ENCODE measurements around the gene ZNF808.
"Not testable (repeated sequence)": the region's sequence is repeated elsewhere in the genome, so short reads cannot be mapped to it uniquely, and the experiment has no call there.

Gene ZNF808

GRCh38 chr19:52533901-52534300 is 6.4 kb downstream of the ZNF808 start:
- no peak for TF ChIP-seq CTCF (conservative IDR thresholded peaks at IDR 0.05; ENCODE audit: low read depth, low read length)
- Histone ChIP-seq H3K4me3 (IDR thresholded peaks at IDR 0.05; ENCODE audit: insufficient read depth, low read depth, low read length) (no peak overlapping the region), H3K4me2 (no peak overlapping the region), H3K4me1 (ENCODE audit: low read depth, poor library complexity, severe bottlenecking) (no peaks in the 10 kb centered on the region), H3K27ac (no peak overlapping the region), H4K20me1 (ENCODE audit: insufficient read depth) (no peaks in the 10 kb centered on the region), H3K79me2 (ENCODE audit: insufficient read depth, low read depth) (no peaks in the 10 kb centered on the region), H3K9ac (no peak overlapping the region), H2AFZ (ENCODE audit: low read depth) (no peak overlapping the region), H3K27me3 (ENCODE audit: insufficient read depth, low read depth) (no peaks in the 10 kb centered on the region), H3K36me3 (ENCODE audit: insufficient read depth) (no peaks in the 10 kb centered on the region)

GRCh38 chr19:52535385-52535770 is 7.9 kb downstream of the ZNF808 start:
- H3K36me3 ChIP-seq (ENCODE audit: insufficient read depth); H3K4me1 ChIP-seq (ENCODE audit: low read depth, poor library complexity, severe bottlenecking); H4K20me1 ChIP-seq (ENCODE audit: insufficient read depth); H3K79me2 ChIP-seq (ENCODE audit: insufficient read depth, low read depth); H2AFZ ChIP-seq (ENCODE audit: low read depth); H3K4me3 ChIP-seq (IDR thresholded peaks at IDR 0.05; ENCODE audit: insufficient read depth, low read depth, low read length); H3K27me3 ChIP-seq (ENCODE audit: insufficient read depth, low read depth); H3K27ac ChIP-seq; H3K9ac ChIP-seq; H3K4me2 ChIP-seq: not testable (repeated sequence)

- Histone ChIP-seq H4K20me1 (ENCODE audit: insufficient read depth) (no peaks in the 10 kb centered on the region), H3K4me1 (ENCODE audit: low read depth, poor library complexity, severe bottlenecking) (no peaks in the 10 kb centered on the region), H3K27ac (no peak overlapping the region), H3K4me3 (IDR thresholded peaks at IDR 0.05; ENCODE audit: insufficient read depth, low read depth, low read length) (no peak overlapping the region), H3K36me3 (ENCODE audit: insufficient read depth) (no peaks in the 10 kb centered on the region), H3K79me2 (ENCODE audit: insufficient read depth, low read depth) (no peaks in the 10 kb centered on the region), H3K27me3 (ENCODE audit: insufficient read depth, low read depth) (no peaks in the 10 kb centered on the region), H2AFZ (ENCODE audit: low read depth) (no peak overlapping the region), H3K4me2 (no peak overlapping the region), H3K9ac (no peak overlapping the region)
- no peak for TF ChIP-seq CTCF (conservative IDR thresholded peaks at IDR 0.05; ENCODE audit: low read depth, low read length)
Observed at GRCh38 chr19:52535771-52536447, 8.4 kb downstream of the ZNF808 start.

- Histone ChIP-seq H3K36me3 (ENCODE audit: insufficient read depth) (no peaks in the 10 kb centered on the region), H2AFZ (ENCODE audit: low read depth) (no peak overlapping the region), H3K27ac (no peak overlapping the region), H3K27me3 (ENCODE audit: insufficient read depth, low read depth) (no peaks in the 10 kb centered on the region), H3K79me2 (ENCODE audit: insufficient read depth, low read depth) (no peaks in the 10 kb centered on the region), H4K20me1 (ENCODE audit: insufficient read depth) (no peaks in the 10 kb centered on the region), H3K4me3 (IDR thresholded peaks at IDR 0.05; ENCODE audit: insufficient read depth, low read depth, low read length) (no peak overlapping the region), H3K4me1 (ENCODE audit: low read depth, poor library complexity, severe bottlenecking) (no peaks in the 10 kb centered on the region), H3K4me2 (no peak overlapping the region), H3K9ac (no peak overlapping the region)
- TF ChIP-seq CTCF (conservative IDR thresholded peaks at IDR 0.05; ENCODE audit: low read depth, low read length) = no peak
Observed at GRCh38 chr19:52536448-52536800, 9.0 kb downstream of the ZNF808 start.

GRCh38 chr19:52538815-52539214 is 11.3 kb downstream of the ZNF808 start:
- not testable (repeated sequence) for H2AFZ ChIP-seq (ENCODE audit: low read depth); H3K27ac ChIP-seq; H3K36me3 ChIP-seq (ENCODE audit: insufficient read depth); H3K4me1 ChIP-seq (ENCODE audit: low read depth, poor library complexity, severe bottlenecking); H3K79me2 ChIP-seq (ENCODE audit: insufficient read depth, low read depth); H3K9ac ChIP-seq; H3K4me3 ChIP-seq (IDR thresholded peaks at IDR 0.05; ENCODE audit: insufficient read depth, low read depth, low read length); H3K27me3 ChIP-seq (ENCODE audit: insufficient read depth, low read depth); H3K4me2 ChIP-seq; H4K20me1 ChIP-seq (ENCODE audit: insufficient read depth)

GRCh38 chr19:52541176-52541575 is 13.7 kb downstream of the ZNF808 start:
- H3K79me2 ChIP-seq (ENCODE audit: insufficient read depth, low read depth); H3K4me2 ChIP-seq; H3K9ac ChIP-seq; H3K27me3 ChIP-seq (ENCODE audit: insufficient read depth, low read depth); H4K20me1 ChIP-seq (ENCODE audit: insufficient read depth); H3K36me3 ChIP-seq (ENCODE audit: insufficient read depth); H3K4me1 ChIP-seq (ENCODE audit: low read depth, poor library complexity, severe bottlenecking); H3K27ac ChIP-seq; H3K4me3 ChIP-seq (IDR thresholded peaks at IDR 0.05; ENCODE audit: insufficient read depth, low read depth, low read length); H2AFZ ChIP-seq (ENCODE audit: low read depth): not testable (repeated sequence)
